ENCODE data around the gene ZNF680.
"Not testable (repeated sequence)": the region's sequence is repeated elsewhere in the genome, so short reads cannot be mapped to it uniquely, and the experiment has no call there.

ZNF680 gene

GRCh38 chr7:64554188-64554587 lies 8.7 kb downstream of the ZNF680 start:
- not testable (repeated sequence) for DNase-seq

DNA sequence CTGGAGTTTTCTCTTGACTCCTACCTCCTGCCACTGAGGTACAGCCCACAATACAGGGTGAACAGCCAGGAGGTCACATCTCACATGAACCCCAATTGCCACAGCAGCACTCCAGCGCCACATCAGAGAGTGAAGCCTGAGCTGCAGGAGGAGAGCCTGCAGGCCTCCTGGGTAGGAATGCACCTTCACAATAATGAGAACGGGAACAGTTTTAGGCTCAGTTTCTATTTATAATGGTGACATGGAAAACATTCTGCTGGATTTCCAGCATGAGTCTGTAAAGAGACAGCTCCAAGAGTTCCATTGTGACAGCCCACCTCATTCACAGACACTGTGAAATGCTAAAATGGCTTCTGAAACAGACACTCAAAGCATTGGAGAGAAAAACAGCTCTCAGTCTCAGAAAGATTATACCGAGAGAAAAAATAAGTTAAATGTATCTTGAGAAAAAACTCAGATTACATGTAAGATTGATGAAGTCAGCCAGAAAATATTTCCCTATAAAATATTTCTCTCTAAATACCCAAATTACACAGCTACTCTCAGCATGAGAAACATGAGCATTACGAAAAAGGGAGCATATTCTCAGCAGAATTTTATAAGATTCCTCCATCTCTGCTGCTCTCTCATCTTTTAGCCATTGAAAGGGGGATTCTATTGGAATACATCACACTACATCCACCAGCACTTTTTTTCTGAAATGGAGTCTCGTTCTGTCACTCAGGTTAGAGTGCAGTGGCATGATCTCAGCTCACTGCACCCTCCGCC lies 11.3 kb downstream of the ZNF680 start:
- no peak for DNase-seq

GRCh38 chr7:64544010-64544409 lies 18.9 kb downstream of the ZNF680 start:
- DNase-seq, result no peak

DNA sequence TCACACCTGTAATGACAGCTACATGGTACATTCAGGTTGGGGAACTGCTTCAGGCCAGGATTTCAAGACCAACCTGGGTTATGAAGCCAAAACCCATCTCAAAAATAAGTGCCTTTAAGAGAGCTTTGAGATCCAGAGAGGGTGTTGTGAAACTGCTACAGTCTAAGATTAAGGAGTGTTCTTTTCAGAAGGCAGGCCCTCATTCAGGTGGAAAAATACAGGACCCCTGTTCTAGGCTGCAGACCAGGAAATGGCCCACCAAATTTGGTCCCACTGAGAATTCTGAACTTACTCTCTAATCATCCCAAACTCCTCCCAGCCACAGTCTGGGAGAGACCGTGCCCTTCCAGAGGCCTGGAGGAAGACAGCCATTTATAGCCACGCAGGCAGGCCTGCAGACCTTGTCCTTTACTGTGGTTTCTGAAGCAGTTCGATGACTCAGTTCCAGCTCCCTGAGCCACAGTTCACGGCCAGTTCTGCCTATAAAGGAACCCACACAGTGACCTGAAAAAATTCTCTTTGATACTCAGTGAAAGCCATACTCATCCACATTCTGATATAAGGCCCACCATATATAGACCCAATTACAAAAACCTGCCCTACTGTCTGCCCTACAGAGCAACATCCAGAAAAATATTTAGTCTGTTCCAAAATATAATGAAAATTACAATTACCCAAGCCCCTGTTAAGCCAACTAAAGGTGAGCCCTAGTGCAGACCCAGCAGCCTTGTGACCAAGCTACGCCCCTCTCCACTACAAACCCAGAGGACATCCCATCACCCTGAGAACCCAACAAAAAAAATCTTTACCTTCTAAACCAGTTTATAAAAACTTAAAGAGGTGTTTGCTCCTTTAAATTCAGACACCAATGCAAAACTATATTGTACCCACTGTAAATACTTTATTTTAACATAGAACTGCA lies 21.2 kb downstream of the ZNF680 start:
- no peak for DNase-seq

- DNase-seq, result no peak
These were observed 29.1 kb downstream of the ZNF680 start for GRCh38 chr7:64533756-64534155.

DNA sequence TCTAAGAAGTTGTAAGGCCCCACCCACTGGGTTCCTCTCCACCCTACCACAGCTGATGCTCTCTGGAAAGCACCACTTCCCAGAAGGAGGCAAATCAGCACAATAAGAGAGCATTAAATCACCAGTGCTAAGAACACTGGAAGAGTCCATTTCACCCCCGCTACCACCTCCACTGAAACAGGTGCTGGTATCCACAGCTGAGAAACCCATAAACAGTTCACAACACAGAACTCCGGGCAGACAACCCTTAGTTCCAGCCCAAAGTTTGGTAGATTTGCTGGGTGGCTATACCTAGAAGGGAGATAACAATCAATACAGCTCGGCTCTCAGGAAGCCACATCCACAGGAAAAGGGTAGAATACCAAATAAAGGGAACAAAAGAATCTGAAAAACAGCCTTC lies 34.1 kb downstream of the ZNF680 start:
- no peak for DNase-seq

- no peak for DNase-seq
These were observed 41.4 kb downstream of the ZNF680 start for GRCh38 chr7:64521409-64521984.

DNA sequence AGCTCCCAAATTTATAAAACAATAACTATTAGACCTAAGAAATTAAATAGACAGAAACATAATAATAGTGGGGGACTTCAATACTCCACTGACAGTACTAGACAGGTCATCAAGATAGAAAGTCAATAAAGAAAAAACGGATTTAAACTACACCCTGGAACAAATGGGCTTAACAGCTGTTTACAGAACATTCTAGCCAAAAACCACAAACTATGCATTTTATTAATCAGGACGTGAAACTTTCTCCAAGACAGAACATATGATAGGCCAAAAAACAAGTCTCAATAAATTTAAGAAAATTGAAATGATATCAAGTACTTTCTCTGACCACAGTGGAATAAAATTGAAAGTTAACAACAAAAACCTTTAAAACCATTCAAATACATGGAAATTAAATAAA lies 46.4 kb downstream of the ZNF680 start:
- no peak for DNase-seq

GRCh38 chr7:64515781-64516180 lies 47.1 kb downstream of the ZNF680 start:
- DNase-seq, result no peak

GRCh38 chr7:64515330-64515729 lies 47.5 kb downstream of the ZNF680 start:
- DNase-seq, result no peak

DNA sequence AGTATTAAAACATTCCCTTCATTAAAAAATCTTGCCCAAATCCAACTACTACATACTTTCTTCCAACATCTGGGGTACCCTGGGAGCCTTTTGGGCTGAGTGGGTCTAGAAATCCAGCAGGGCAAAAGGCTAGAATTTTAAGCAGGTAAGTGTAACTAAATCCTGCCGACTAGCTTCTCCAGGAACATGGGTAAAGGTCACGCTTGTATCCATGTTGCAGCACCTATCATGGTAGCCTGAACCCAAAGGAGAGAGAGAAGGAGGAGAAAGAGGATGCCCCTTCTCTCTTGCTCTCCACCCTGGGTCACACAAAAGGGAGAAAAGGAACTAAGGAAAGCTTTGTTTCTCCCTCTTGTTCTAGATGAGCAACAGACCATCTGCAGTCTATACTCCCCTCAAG lies 53.3 kb downstream of the ZNF680 start:
- DNase-seq, result no peak

- no peak for DNase-seq
These were observed 58.2 kb downstream of the ZNF680 start for GRCh38 chr7:64504581-64505120.

GRCh38 chr7:64498270-64498669 lies 64.6 kb downstream of the ZNF680 start:
- no peak for DNase-seq

DNA sequence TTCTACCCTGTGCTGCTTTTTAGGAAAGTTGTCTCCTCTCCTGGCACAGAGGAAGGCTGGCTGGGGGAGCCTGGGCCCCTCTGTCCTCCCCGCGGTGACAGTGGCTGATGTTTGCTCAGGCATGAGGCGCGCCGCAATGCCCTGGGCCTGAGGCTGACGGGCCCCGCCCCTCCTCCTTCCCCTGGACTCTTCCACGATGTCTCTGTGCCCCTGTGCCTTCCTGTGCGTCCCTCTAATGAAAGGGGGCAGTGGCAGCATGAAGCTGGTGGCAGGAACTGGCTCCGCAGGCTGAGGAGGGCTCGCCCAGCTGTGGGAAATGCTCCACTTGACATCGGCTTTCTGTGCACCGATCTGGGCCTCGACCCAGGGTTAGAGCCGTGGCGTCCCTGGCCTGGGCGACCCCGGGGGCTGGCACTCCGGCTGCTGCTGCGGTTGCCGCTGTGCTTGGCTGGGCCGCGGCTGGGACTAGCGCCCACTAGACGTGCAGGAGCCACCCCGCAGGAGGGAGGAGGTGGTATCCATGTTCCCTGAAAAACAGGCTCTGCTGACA lies 67.9 kb downstream of the ZNF680 start:
- DNase-seq, result no peak

- no peak for DNase-seq
These were observed 77.2 kb downstream of the ZNF680 start for GRCh38 chr7:64485623-64486022.
